Esophagus squamous epithelium (tissue), 4 donors: Measurements from ENCODE around the gene FAM131C.

Experiments used
- POLR2A ChIP-seq, 4 donors: fragments of 450-650 bp; IDR thresholded peaks; one replicate each; pipeline ENCODE4 v1.6.1; 2017; ENCODE audit warnings: antibody characterized with exemption in 4 of 4, mild to moderate bottlenecking in 4 of 4, moderate library complexity in 3 of 4
- TF ChIP-seq, protein P1 (sequence below), 6 experiments: fragments of 450-650 bp in 4 of 6; fragments of 200-600 bp in 2 of 6; sonication (generic) in 2 of 6; IDR thresholded peaks; one replicate each; pipeline ENCODE4 v1.5.1; 2016 to 2019; ENCODE audit warnings: antibody characterized with exemption in 6 of 6, mild to moderate bottlenecking in 4 of 6, moderate library complexity in 4 of 6

DNA sequence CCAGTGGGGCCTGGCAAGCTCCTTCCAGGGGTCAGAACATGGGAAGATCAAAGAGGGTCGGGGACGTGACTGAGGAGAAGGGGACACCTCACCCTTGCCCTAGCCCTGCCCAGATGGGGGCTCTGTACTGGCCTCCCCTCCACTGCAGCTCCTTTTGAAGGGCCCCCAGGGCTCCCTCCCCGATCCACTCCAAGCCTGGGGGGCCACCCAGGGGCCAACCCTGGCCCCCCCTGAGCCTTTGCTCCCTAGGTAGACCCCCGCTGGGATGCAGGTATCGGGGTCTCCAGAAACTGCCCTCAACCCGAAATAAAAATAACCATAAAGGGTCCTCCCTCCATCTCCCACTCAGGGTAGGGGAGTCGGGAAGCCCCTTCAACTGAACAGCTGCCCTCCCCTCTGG, 37.4 kb upstream of the FAM131C start:
- no peak for TF ChIP-seq POLR2A (IDR thresholded peaks at IDR 0.05)
- TF ChIP-seq, protein P1, sequence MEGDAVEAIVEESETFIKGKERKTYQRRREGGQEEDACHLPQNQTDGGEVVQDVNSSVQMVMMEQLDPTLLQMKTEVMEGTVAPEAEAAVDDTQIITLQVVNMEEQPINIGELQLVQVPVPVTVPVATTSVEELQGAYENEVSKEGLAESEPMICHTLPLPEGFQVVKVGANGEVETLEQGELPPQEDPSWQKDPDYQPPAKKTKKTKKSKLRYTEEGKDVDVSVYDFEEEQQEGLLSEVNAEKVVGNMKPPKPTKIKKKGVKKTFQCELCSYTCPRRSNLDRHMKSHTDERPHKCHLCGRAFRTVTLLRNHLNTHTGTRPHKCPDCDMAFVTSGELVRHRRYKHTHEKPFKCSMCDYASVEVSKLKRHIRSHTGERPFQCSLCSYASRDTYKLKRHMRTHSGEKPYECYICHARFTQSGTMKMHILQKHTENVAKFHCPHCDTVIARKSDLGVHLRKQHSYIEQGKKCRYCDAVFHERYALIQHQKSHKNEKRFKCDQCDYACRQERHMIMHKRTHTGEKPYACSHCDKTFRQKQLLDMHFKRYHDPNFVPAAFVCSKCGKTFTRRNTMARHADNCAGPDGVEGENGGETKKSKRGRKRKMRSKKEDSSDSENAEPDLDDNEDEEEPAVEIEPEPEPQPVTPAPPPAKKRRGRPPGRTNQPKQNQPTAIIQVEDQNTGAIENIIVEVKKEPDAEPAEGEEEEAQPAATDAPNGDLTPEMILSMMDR (IDR thresholded peaks at IDR 0.05), result no peak
